ENCODE measurements around the gene EMID1. TPM values are rescaled to one million over a fixed set of nuclear protein-coding genes. Genes with fewer than 3 reads are reported as not detected.
A peak's percentile ranks its signal among the peaks of the same experiment; 100 is the strongest.
"Not testable (repeated sequence)": the region's sequence is repeated elsewhere in the genome, so short reads cannot be mapped to it uniquely, and the experiment has no call there.

EMID1 gene
- total and polyA plus RNA-seq, 8 donors, result 10.5 to 110 (median 85.9) TPM

DNA sequence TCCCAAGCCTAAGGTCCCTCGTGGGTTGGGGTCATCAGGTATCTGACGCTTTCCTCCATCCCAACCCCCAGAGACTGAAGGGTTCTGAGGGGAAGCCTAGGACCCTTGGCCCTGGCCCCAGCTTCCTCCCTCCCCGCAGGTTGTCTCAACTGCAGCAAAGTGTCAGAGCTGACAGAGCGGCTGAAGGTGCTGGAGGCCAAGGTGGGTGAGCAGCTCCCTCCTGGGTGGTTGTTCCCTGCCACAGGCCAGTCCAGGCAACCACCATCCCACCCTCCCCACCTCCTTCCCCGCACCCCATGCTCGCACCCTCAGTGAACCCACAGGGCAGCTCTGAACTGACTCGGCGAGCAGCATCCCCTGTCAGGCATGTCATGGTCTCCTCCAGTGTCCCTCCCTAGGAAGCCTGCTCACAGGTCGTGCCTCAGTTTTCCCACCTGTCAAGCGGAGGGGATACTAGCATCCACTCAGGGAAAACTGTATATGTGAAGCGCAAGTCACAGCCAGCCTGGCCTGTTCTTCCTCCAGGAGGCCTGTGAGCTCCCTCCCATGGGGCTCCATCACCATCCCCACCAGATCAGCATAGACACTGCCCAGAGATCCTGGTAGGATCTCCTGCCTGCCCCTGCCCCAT is 20.8 kb downstream of the EMID1 start:
- TF ChIP-seq, protein P1, sequence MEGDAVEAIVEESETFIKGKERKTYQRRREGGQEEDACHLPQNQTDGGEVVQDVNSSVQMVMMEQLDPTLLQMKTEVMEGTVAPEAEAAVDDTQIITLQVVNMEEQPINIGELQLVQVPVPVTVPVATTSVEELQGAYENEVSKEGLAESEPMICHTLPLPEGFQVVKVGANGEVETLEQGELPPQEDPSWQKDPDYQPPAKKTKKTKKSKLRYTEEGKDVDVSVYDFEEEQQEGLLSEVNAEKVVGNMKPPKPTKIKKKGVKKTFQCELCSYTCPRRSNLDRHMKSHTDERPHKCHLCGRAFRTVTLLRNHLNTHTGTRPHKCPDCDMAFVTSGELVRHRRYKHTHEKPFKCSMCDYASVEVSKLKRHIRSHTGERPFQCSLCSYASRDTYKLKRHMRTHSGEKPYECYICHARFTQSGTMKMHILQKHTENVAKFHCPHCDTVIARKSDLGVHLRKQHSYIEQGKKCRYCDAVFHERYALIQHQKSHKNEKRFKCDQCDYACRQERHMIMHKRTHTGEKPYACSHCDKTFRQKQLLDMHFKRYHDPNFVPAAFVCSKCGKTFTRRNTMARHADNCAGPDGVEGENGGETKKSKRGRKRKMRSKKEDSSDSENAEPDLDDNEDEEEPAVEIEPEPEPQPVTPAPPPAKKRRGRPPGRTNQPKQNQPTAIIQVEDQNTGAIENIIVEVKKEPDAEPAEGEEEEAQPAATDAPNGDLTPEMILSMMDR (IDR thresholded peaks at IDR 0.05), result no peak
- DNase-seq, result no peak
- Histone ChIP-seq H3K4me3 (no peak overlapping the region), H3K27me3 (no peaks in the 10 kb centered on the region), H3K36me3 (no peaks in the 10 kb centered on the region), H3K27ac (peak overlapping the region; percentile 48 to 58), H3K4me1 (peaks cover 17 to 23% of the 10 kb centered on the region in 2 donors), H3K9me3 (no peaks in the 10 kb centered on the region)
- ATAC-seq, result no peak
- intact Hi-C loops (cut with DNase I), result no loop called here

DNA sequence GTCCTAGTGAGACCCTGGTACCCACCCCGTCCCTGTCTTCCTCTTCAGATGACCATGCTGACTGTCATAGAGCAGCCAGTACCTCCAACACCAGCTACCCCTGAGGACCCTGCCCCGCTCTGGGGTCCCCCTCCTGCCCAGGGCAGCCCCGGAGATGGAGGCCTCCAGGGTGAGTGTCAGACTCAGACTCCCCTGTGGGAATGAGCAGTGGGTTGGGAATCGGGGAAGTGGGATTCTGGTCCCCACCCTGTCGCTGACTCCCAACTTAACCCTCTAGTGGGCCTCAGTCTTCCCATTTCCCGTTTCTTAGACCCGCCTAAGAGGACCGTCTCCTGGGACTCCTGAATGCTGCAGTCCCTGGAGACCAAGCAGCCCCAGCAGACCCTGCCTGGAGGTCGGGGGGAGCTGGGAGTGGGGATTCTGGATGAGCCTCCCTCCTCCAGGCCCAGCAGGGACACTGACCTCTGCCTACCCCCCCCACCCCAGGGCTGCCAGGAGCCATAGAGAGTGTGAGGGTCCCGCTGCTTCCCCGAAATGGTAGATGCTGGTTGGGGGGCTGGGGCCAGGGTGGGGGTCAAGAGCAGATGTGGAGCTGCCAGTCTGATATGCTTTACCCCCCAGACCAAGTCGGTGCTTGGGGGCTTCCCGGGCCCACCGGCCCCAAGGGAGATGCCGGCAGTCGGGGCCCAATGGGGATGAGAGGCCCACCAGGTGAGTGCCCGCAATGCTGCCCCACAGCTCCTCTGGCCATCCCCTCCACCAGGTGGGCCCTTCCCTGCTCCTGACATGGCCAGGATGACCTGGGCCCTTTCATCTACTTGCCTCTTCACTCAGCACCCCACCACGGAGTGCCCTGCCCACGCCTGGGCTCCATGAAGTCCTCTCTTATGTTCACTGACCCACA is 25.5 kb downstream of the EMID1 start:
- no peak overlapping the region for H3K27ac ChIP-seq
- no peaks in the 10 kb centered on the region for H3K27me3 ChIP-seq
- DNase-seq (no peak), ATAC-seq (no peak)
- peaks cover 0 to 11% of the 10 kb centered on the region in 2 donors for H3K4me1 ChIP-seq
- H3K4me3 ChIP-seq, result no peak overlapping the region
- H3K36me3 ChIP-seq, result no peaks in the 10 kb centered on the region
- H3K9me3 ChIP-seq, result no peaks in the 10 kb centered on the region
- TF ChIP-seq, protein P1 (IDR thresholded peaks at IDR 0.05), result no peak
- intact Hi-C loops (cut with DNase I), result no loop called here

DNA sequence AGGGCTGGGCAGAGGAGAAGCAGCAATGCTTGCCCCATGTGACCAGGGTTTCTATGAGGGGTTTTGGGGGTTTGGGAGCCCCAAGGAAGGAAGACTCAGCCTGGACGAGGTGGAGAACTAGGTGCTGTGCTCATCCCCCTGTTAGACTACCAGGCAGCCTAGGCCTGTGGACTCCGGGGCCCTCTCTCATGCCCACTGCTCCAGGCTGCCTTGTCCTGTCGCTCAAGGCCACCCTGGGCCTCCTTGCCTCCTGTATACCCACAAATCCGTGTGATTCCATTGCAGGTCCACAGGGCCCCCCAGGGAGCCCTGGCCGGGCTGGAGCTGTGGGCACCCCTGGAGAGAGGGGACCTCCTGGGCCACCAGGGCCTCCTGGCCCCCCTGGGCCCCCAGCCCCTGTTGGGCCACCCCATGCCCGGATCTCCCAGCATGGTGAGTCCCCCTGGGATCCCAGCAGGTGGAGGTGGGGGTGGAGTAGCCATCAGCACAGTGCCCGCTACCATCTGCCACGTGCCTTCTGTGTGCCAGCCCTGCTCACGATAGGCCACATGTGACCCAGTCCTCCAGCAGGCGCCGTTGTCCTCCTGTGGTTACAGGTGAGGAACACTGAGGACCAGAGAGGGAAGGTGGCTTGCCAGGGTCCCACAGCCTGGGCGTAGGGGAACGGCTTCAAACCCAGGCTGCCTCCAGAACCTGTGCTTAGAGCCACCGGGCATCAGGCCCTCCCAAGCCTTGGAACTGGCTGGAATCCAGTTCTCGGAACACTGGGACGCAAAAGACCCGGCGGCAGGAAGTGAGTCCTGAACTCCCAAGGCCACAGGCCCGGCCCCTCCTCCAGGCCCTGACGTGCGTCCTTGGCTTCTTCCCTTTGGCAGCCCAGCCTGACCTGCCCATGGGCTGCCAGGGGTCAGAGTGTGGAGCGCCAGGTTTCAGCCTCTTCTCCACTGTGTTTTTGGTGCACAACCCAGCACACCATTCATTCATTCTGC is 26.6 kb downstream of the EMID1 start:
- no peak overlapping the region for H3K4me3 ChIP-seq
- H3K27ac ChIP-seq, result peak overlapping the region in 1 of 2 donors; percentile 53
- H3K4me1 ChIP-seq, result peaks cover 0 to 8% of the 10 kb centered on the region in 2 donors
- TF ChIP-seq, protein P1 (IDR thresholded peaks at IDR 0.05), result no peak
- peak; percentile 60 for ATAC-seq
- intact Hi-C loops (cut with DNase I), result no loop called here
- H3K9me3 ChIP-seq, result no peaks in the 10 kb centered on the region
- H3K36me3 ChIP-seq, result no peaks in the 10 kb centered on the region
- H3K27me3 ChIP-seq, result no peaks in the 10 kb centered on the region
- peak in 1 of 4 donors; percentile 63 for DNase-seq

DNA sequence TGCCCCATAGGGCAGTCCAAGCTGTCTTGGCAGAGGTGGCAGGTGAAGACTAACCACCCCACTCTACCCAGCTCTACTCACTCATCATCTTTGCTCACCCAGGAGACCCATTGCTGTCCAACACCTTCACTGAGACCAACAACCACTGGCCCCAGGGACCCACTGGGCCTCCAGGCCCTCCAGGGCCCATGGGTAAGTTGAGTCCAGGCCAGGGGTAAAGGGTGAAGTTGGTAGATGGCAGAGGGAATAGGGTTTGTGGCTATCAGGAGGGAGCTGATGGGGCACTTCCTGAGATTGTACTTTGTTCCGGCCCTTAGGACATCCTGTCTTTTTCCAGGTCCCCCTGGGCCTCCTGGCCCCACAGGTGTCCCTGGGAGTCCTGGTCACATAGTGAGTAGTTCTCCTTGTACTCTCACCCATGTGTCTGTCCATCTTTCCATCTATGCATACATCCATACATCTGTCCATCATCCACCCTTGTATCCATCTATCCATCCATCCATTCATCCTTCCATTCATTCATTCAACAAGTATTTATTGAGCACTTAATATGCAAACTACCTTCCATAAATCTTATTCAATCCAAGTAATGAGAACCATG is 27.7 kb downstream of the EMID1 start:
- peaks cover 0 to 8% of the 10 kb centered on the region in 2 donors for H3K4me1 ChIP-seq
- H3K27ac ChIP-seq, result peak overlapping the region in 1 of 2 donors; percentile 33
- DNase-seq (no peak), ATAC-seq (no peak)
- no peaks in the 10 kb centered on the region for H3K27me3 ChIP-seq
- intact Hi-C loops (cut with DNase I), result no loop called here
- H3K4me3 ChIP-seq, result no peak overlapping the region
- H3K36me3 ChIP-seq, result no peaks in the 10 kb centered on the region
- H3K9me3 ChIP-seq, result no peaks in the 10 kb centered on the region
- TF ChIP-seq, protein P1 (IDR thresholded peaks at IDR 0.05), result no peak

DNA sequence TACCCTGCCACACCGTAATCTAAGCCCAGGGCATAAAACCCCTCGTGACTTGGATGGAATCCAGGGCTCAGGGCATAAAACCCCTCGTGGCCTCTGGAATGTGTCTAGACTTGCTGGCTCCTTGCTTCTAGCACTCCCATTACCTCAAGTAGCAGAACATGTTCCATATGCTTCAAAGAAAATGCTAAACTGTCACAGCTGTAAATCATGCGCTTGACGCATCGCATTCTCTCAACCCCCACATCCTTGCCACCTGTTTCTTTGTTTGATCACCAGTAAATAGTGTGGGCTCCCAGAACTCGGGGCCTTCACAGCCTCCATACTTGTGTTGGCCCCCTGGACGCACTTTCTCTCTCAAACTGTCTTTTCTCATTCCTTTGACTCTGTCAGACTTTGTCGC is 34.8 kb downstream of the EMID1 start:
- H3K27me3 ChIP-seq; H3K4me1 ChIP-seq; ATAC-seq; H3K36me3 ChIP-seq; intact Hi-C loops (cut with DNase I); H3K27ac ChIP-seq; H3K4me3 ChIP-seq; DNase-seq: not testable (repeated sequence)
- peaks cover 0 to 12% of the 10 kb centered on the region in 2 donors for H3K9me3 ChIP-seq
